ENCODE results near the gene SPNS3. TPM values are rescaled to one million over a fixed set of nuclear protein-coding genes. Genes with fewer than 3 reads are reported as not detected.

The SPNS3 gene
- total RNA-seq, 1 donor from 2014 or later: not detected

GRCh38 chr17:4412933-4413831 is 20.6 kb upstream of the SPNS3 start:
- H3K4me3 ChIP-seq (ENCODE audit: low read depth, low read length): no peak overlapping the region
- FAIRE-seq (no peak), DNase-seq (ENCODE audit: low read depth) (peak; percentile 66)
- no peaks in the 10 kb centered on the region for H3K36me3 ChIP-seq (ENCODE audit: control insufficient read depth, insufficient read depth, low read length)
- TF ChIP-seq CTCF (IDR thresholded peaks at IDR 0.05; ENCODE audit: insufficient read depth, low read length, severe bottlenecking): peak; percentile 97
- H3K27me3 ChIP-seq (ENCODE audit: control insufficient read depth, insufficient read depth, low read length): no peaks in the 10 kb centered on the region

- Histone ChIP-seq H3K27me3 (ENCODE audit: control insufficient read depth, insufficient read depth, low read length) (no peaks in the 10 kb centered on the region), H3K36me3 (ENCODE audit: control insufficient read depth, insufficient read depth, low read length) (no peaks in the 10 kb centered on the region), H3K4me3 (ENCODE audit: low read depth, low read length) (no peak overlapping the region)
- FAIRE-seq: no peak
- DNase-seq (ENCODE audit: low read depth): no peak
- TF ChIP-seq CTCF (IDR thresholded peaks at IDR 0.05; ENCODE audit: insufficient read depth, low read length, severe bottlenecking): no peak
Measured at GRCh38 chr17:4417129-4417667, 16.5 kb upstream of the SPNS3 start.

DNA sequence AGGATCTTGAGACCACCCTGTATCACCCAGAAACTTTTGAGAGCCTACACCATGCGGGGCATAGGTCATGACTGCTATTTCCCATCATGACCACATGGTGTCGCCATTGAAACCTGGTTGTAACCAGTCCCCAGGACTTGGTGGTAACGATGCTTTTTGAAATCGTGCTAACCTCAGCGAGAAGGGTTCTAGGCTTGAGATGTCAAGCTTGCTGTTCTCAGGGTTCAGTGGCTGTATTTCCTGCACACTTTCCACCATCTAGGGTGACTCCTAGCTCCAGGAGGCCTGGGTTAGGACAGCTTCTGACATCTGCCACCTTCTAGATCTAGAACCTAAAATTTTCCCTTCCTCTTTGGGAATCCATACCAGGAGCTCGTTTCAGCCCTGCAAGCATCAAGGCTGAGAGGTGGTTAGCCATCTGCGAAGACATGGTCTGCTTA is 13.0 kb upstream of the SPNS3 start:
- DNase-seq (ENCODE audit: low read depth) (peak; percentile 68), FAIRE-seq (peak; percentile 98)
- no peak overlapping the region for H3K4me3 ChIP-seq (ENCODE audit: low read depth, low read length)
- H3K27me3 ChIP-seq (ENCODE audit: control insufficient read depth, insufficient read depth, low read length): no peaks in the 10 kb centered on the region
- peak; percentile 83 for TF ChIP-seq CTCF (IDR thresholded peaks at IDR 0.05; ENCODE audit: insufficient read depth, low read length, severe bottlenecking)
- H3K36me3 ChIP-seq (ENCODE audit: control insufficient read depth, insufficient read depth, low read length): no peaks in the 10 kb centered on the region

DNA sequence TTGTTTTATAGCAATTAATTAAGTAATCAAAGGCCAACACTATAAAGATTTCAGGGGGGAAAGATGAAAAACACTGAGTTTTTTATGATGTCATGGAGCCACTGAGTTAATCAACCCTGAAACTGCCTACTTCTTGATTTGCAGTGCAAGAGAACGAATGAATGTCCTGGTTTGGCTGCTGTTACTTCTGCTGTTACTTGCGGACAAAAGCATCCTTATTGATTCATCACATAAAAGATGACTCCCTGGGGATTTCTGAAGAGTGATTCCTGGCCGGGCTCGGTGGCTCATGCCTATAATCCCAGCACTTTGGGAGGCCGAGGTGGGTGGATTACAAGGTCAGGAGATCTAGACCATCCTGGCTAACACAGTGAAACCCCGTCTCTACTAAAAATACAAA is 10.9 kb upstream of the SPNS3 start:
- FAIRE-seq: no peak
- no peaks in the 10 kb centered on the region for H3K36me3 ChIP-seq (ENCODE audit: control insufficient read depth, insufficient read depth, low read length)
- DNase-seq (ENCODE audit: low read depth): no peak
- H3K4me3 ChIP-seq (ENCODE audit: low read depth, low read length): no peak overlapping the region
- no peaks in the 10 kb centered on the region for H3K27me3 ChIP-seq (ENCODE audit: control insufficient read depth, insufficient read depth, low read length)
- no peak for TF ChIP-seq CTCF (IDR thresholded peaks at IDR 0.05; ENCODE audit: insufficient read depth, low read length, severe bottlenecking)

- Histone ChIP-seq H3K36me3 (ENCODE audit: control insufficient read depth, insufficient read depth, low read length) (no peaks in the 10 kb centered on the region), H3K27me3 (ENCODE audit: control insufficient read depth, insufficient read depth, low read length) (no peaks in the 10 kb centered on the region), H3K4me3 (ENCODE audit: low read depth, low read length) (no peak overlapping the region)
- no peak for TF ChIP-seq CTCF (IDR thresholded peaks at IDR 0.05; ENCODE audit: insufficient read depth, low read length, severe bottlenecking)
- FAIRE-seq (no peak), DNase-seq (ENCODE audit: low read depth) (no peak)
Measured at GRCh38 chr17:4425398-4425797, 8.3 kb upstream of the SPNS3 start.

Measured in bronchial epithelial cell (primary cell).